Liver (tissue), 9 donors: ENCODE data around the gene NAAA. TPM values are rescaled to one million over a fixed set of nuclear protein-coding genes. Genes with fewer than 3 reads are reported as not detected.

ENCODE experiments used
- DNase-seq: peaks from one replicate; pipeline ENCODE4 v3.0.0-alpha.2; 2017; ENCODE audit warnings: low spot score
- H3K27ac ChIP-seq, 2 donors: one replicate each; pipeline ENCODE4 v1.7.0; 2013; ENCODE audit warnings: inconsistent platforms in 2 of 2, low read length in 2 of 2, control low read depth in 1 of 2, low read depth in 1 of 2, mild to moderate bottlenecking in 1 of 2
- H3K27me3 ChIP-seq, 4 donors: one replicate each; pipeline versions ENCODE4 v1.6.1 to v1.7.0; 2013; ENCODE audit warnings: low read length in 3 of 4, inconsistent platforms in 1 of 4, mild to moderate bottlenecking in 1 of 4, moderate library complexity in 1 of 4; ENCODE audit not compliant: control insufficient read depth in 4 of 4, insufficient read depth in 4 of 4
- H3K36me3 ChIP-seq, 4 donors: one replicate each; pipeline versions ENCODE4 v1.6.1 to v1.7.0; 2013; ENCODE audit warnings: low read length in 3 of 4, mild to moderate bottlenecking in 3 of 4, low read depth in 1 of 4, moderate library complexity in 1 of 4; ENCODE audit not compliant: control insufficient read depth in 4 of 4, insufficient read depth in 3 of 4
- H3K4me1 ChIP-seq, 4 donors: one replicate each; pipeline versions ENCODE4 v1.6.1 to v1.7.0; 2013; ENCODE audit warnings: low read length in 3 of 4, mild to moderate bottlenecking in 3 of 4, moderate library complexity in 1 of 4; ENCODE audit not compliant: control insufficient read depth in 4 of 4, insufficient read depth in 4 of 4
- H3K4me3 ChIP-seq, 3 donors: one replicate each; pipeline versions ENCODE4 v1.6.1 to v1.7.0; 2013; ENCODE audit warnings: low read length in 3 of 3, control low read depth in 1 of 3, low read depth in 1 of 3, mild to moderate bottlenecking in 1 of 3
- H3K9ac ChIP-seq, 2 donors: one replicate each; pipeline ENCODE4 v1.7.0; 2013; ENCODE audit warnings: low read length in 2 of 2, mild to moderate bottlenecking in 2 of 2, moderate library complexity in 2 of 2, control low read depth in 1 of 2, low read depth in 1 of 2
- H3K9me3 ChIP-seq, 4 donors: one replicate each; pipeline versions ENCODE4 v1.6.1 to v1.7.0; 2013; ENCODE audit warnings: low read length in 3 of 4; ENCODE audit not compliant: control insufficient read depth in 4 of 4
- CTCF ChIP-seq: fragments of 150-350 bp; IDR thresholded peaks from 2 replicates; pipeline ENCODE4 v1.5.1; 2017; ENCODE audit warnings: improper control_type of control experiment, low read depth, low read length; ENCODE audit not compliant: missing input control
- EGR1 ChIP-seq, 2 donors: IDR thresholded peaks; 2 replicates each; pipeline ENCODE4 v1.6.1; 2016 to 2018; ENCODE audit warnings: antibody characterized with exemption in 2 of 2, low read depth in 2 of 2
- FOXA1 ChIP-seq: IDR thresholded peaks from 2 replicates; pipeline ENCODE4 v1.6.1; 2016; ENCODE audit warnings: antibody characterized with exemption
- FOXA2 ChIP-seq: IDR thresholded peaks from 2 replicates; pipeline ENCODE4 v1.6.1; 2016; ENCODE audit warnings: antibody characterized with exemption
- GABPA ChIP-seq, 2 donors: IDR thresholded peaks in 1 of 2; conservative IDR thresholded peaks in 1 of 2; 2 replicates each; pipeline ENCODE4 v1.6.1; 2016; ENCODE audit warnings: antibody characterized with exemption in 2 of 2, mild to moderate bottlenecking in 1 of 2, moderate library complexity in 1 of 2
- HNF4A ChIP-seq, 2 donors: conservative IDR thresholded peaks; 2 replicates each; pipeline ENCODE4 v1.6.1; 2016; ENCODE audit warnings: antibody characterized with exemption in 2 of 2, mild to moderate bottlenecking in 2 of 2
- HNF4G ChIP-seq: IDR thresholded peaks from 2 replicates; pipeline ENCODE4 v1.6.1; 2016; ENCODE audit warnings: antibody characterized with exemption
- JUND ChIP-seq, 2 donors: IDR thresholded peaks; 2 replicates each; pipeline ENCODE4 v1.6.1; 2016; ENCODE audit warnings: antibody characterized with exemption in 2 of 2
- MAX ChIP-seq: IDR thresholded peaks from 2 replicates; pipeline ENCODE4 v1.6.1; 2016; ENCODE audit warnings: antibody characterized with exemption
- NR2F2 ChIP-seq: IDR thresholded peaks from 2 replicates; pipeline ENCODE4 v1.6.1; 2016; ENCODE audit warnings: antibody characterized with exemption
- RAD21 ChIP-seq, 2 donors: IDR thresholded peaks; 2 replicates each; pipeline ENCODE4 v1.6.1; 2016; ENCODE audit warnings: antibody characterized with exemption in 2 of 2, mild to moderate bottlenecking in 2 of 2
- REST ChIP-seq: IDR thresholded peaks from 2 replicates; pipeline ENCODE4 v1.6.1; 2016; ENCODE audit warnings: antibody characterized with exemption, mild to moderate bottlenecking
- RXRA ChIP-seq, 2 donors: IDR thresholded peaks; 2 replicates each; pipeline ENCODE4 v1.6.1; 2017 to 2018; ENCODE audit warnings: antibody characterized with exemption in 2 of 2, mild to moderate bottlenecking in 1 of 2
- SP1 ChIP-seq: IDR thresholded peaks from 2 replicates; pipeline ENCODE4 v1.6.1; 2018; ENCODE audit warnings: antibody characterized with exemption, mild to moderate bottlenecking
- TAF1 ChIP-seq: conservative IDR thresholded peaks from 2 replicates; pipeline ENCODE4 v1.6.1; 2016; ENCODE audit warnings: antibody characterized with exemption, mild to moderate bottlenecking
- YY1 ChIP-seq: IDR thresholded peaks from 2 replicates; pipeline ENCODE4 v1.6.1; 2016; ENCODE audit warnings: antibody characterized with exemption, mild to moderate bottlenecking
- WGBS: extraction: QIAGEN DNeasy Blood & Tissue Kit; methylation state at CpG from one replicate; pipeline ENCODE4 v1.1.7; 2013; 5-methylcytosine and 5-hydroxymethylcytosine counted together
- polyA plus RNA-seq, 2 donors: library from polyadenylated mRNA; stranded (reverse) in 1 of 2; unstranded in 1 of 2; fragments of 200-250 nt in 1 of 2; fragments of >200 nt in 1 of 2; fragmentation: Nextera tagmentation in 1 of 2; extraction: Ambion mirVana in 1 of 2; gene quantifications; one replicate each; pipeline versions ENCODE4 v1.2.1 to v1.2.3, GENCODE V29; 2013 to 2015
- total RNA-seq, 2 donors: library from RNA; depleted of rRNA; stranded (reverse); fragments of >200 nt; gene quantifications; one replicate each; pipeline ENCODE4 v1.2.3, GENCODE V29; 2014
- TF ChIP-seq, protein P1 (sequence below): IDR thresholded peaks from 2 replicates; pipeline ENCODE4 v1.6.1; 2016; ENCODE audit warnings: antibody characterized with exemption
- TF ChIP-seq, protein P2 (sequence below): IDR thresholded peaks from 2 replicates; pipeline ENCODE4 v1.6.1; 2016; ENCODE audit warnings: antibody characterized with exemption
- donor health status: healthy.
- donor health status: healthy.
- donor health status: healthy.
- donor health status: healthy.
- donor health status: healthy.

NAAA gene
- total and polyA plus RNA-seq, 4 donors: 42.2 to 122 (median 57.2) TPM

DNA sequence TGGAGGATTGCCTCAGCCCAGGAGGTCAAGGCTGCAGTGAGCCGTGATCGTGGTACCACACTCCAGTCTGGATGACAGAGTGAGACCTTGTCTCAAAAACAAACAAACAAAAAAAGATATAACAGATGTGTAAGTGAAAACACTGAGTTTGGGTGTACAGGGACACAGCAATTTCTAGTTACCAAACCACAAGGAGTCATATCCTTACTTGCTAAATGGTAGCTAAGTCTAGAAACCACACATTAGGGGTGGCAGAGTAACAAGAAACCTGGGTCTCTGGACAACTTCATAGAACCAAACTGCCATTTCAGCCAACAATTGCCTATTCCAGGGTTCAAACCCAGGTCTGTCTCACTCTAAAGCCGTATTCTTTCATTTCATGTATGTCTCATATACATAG lies 59.3 kb downstream of the NAAA start:
- DNase-seq: no peak
- H3K27me3 ChIP-seq: peaks cover 0 to 3% (median 0%) of the 10 kb centered on the region in 4 donors
- 92% methylated on average over 3 of the region's 3 CpGs for WGBS
- H3K36me3 ChIP-seq: no peaks in the 10 kb centered on the region
- H3K27ac ChIP-seq: no peak overlapping the region
- no peak overlapping the region for H3K4me3 ChIP-seq
- H3K9ac ChIP-seq: no peak overlapping the region
- no peaks in the 10 kb centered on the region for H3K4me1 ChIP-seq
- H3K9me3 ChIP-seq: no peaks in the 10 kb centered on the region
- TF ChIP-seq FOXA1 (no peak), EGR1 (IDR thresholded peaks at IDR 0.05; ENCODE audit: low read depth in 2 of 2) (no peak), NR2F2 (no peak), YY1 (no peak), HNF4G (no peak), RAD21 (IDR thresholded peaks at IDR 0.05) (no peak)

- Histone ChIP-seq H3K9me3 (no peaks in the 10 kb centered on the region), H3K27ac (no peak overlapping the region), H3K9ac (no peak overlapping the region), H3K4me3 (no peak overlapping the region), H3K4me1 (no peaks in the 10 kb centered on the region), H3K27me3 (peaks cover 0 to 3% (median 0%) of the 10 kb centered on the region in 4 donors), H3K36me3 (no peaks in the 10 kb centered on the region)
- no peak for DNase-seq
- 44% methylated on average over 1 of the region's 1 CpG for WGBS
- TF ChIP-seq RAD21 (IDR thresholded peaks at IDR 0.05): no peak
- TF ChIP-seq MAX: no peak
- TF ChIP-seq, protein P1, sequence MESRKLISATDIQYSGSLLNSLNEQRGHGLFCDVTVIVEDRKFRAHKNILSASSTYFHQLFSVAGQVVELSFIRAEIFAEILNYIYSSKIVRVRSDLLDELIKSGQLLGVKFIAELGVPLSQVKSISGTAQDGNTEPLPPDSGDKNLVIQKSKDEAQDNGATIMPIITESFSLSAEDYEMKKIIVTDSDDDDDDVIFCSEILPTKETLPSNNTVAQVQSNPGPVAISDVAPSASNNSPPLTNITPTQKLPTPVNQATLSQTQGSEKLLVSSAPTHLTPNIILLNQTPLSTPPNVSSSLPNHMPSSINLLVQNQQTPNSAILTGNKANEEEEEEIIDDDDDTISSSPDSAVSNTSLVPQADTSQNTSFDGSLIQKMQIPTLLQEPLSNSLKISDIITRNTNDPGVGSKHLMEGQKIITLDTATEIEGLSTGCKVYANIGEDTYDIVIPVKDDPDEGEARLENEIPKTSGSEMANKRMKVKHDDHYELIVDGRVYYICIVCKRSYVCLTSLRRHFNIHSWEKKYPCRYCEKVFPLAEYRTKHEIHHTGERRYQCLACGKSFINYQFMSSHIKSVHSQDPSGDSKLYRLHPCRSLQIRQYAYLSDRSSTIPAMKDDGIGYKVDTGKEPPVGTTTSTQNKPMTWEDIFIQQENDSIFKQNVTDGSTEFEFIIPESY: no peak
- no peak for TF ChIP-seq TAF1
- TF ChIP-seq REST: no peak
- TF ChIP-seq FOXA1: no peak
- TF ChIP-seq HNF4G: no peak
- TF ChIP-seq RXRA (IDR thresholded peaks at IDR 0.05): no peak
- TF ChIP-seq FOXA2: no peak
- no peak for TF ChIP-seq NR2F2
- TF ChIP-seq CTCF: no peak
- TF ChIP-seq, protein P2, sequence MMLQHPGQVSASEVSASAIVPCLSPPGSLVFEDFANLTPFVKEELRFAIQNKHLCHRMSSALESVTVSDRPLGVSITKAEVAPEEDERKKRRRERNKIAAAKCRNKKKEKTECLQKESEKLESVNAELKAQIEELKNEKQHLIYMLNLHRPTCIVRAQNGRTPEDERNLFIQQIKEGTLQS: no peak
- TF ChIP-seq SP1: no peak
- no peak for TF ChIP-seq GABPA (IDR thresholded peaks at IDR 0.05 in 1 of 2, conservative IDR thresholded peaks at IDR 0.05 in 1 of 2)
- no peak for TF ChIP-seq HNF4A (conservative IDR thresholded peaks at IDR 0.05)
- no peak for TF ChIP-seq YY1
- no peak for TF ChIP-seq JUND (IDR thresholded peaks at IDR 0.05)
These were observed 60.5 kb downstream of the NAAA start for GRCh38 chr4:75880278-75880677.
